ENCODE data around the gene OSBPL9.

- TF ChIP-seq, protein P1, sequence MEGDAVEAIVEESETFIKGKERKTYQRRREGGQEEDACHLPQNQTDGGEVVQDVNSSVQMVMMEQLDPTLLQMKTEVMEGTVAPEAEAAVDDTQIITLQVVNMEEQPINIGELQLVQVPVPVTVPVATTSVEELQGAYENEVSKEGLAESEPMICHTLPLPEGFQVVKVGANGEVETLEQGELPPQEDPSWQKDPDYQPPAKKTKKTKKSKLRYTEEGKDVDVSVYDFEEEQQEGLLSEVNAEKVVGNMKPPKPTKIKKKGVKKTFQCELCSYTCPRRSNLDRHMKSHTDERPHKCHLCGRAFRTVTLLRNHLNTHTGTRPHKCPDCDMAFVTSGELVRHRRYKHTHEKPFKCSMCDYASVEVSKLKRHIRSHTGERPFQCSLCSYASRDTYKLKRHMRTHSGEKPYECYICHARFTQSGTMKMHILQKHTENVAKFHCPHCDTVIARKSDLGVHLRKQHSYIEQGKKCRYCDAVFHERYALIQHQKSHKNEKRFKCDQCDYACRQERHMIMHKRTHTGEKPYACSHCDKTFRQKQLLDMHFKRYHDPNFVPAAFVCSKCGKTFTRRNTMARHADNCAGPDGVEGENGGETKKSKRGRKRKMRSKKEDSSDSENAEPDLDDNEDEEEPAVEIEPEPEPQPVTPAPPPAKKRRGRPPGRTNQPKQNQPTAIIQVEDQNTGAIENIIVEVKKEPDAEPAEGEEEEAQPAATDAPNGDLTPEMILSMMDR (IDR thresholded peaks at IDR 0.05) = no peak
- no peak for TF ChIP-seq ZFX (IDR thresholded peaks at IDR 0.05; ENCODE audit: borderline replicate concordance)
Observed at GRCh38 chr1:51794260-51794659, 177.4 kb downstream of the OSBPL9 start.

All from 22Rv1 (cell line).